Activated CD8-positive, alpha-beta memory T cell treated with anti-CD3 and anti-CD28 coated beads for 48 hours (primary cell): ENCODE results near the gene NOL3.

Source experiments
- DNase-seq, 3 experiments: peaks; one replicate each; pipeline ENCODE4 v3.0.0-alpha.2; 2020; ENCODE audit warnings: low read depth in 2 of 3, low spot score in 2 of 3

NOL3 gene

GRCh38 chr16:67169642-67170167 is 633 bp upstream of the NOL3 start:
- DNase-seq = no peak

- no peak for DNase-seq
These were observed 761 bp downstream of the NOL3 start for GRCh38 chr16:67170949-67171649.

- no peak for DNase-seq
These were observed 3.0 kb downstream of the NOL3 start for GRCh38 chr16:67173323-67173722.

DNA sequence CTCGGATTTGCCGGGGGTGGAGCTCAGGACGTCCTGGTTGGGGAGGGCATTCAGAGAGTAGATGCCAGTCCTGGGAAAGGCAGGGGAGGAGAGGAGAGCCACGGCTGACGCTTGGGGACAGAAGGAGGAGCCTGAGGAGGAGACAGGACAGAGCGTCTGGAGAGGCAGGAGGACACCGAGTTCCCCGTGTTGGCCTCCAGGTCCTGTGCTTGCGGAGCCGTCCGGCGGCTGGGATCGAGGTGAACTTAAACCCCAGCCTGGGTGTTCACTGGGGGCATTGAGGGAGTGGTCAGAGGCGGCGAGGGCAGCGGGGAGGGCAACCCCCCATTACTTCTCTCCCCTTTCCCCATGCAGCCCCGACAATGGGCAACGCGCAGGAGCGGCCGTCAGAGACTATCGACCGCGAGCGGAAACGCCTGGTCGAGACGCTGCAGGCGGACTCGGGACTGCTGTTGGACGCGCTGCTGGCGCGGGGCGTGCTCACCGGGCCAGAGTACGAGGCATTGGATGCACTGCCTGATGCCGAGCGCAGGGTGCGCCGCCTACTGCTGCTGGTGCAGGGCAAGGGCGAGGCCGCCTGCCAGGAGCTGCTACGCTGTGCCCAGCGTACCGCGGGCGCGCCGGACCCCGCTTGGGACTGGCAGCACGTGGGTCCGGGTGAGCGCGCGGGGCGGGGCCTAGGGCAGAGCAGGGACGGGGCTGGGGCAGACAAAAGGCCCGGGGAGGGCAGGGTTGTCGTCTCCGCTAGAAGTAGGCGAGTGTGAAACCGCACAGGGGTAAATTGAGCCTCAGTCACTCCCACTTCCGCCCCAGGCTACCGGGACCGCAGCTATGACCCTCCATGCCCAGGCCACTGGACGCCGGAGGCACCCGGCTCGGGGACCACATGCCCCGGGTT is 3.7 kb downstream of the NOL3 start:
- DNase-seq = no peak

- DNase-seq = no peak
These were observed 4.4 kb downstream of the NOL3 start for GRCh38 chr16:67174706-67175231.

DNA sequence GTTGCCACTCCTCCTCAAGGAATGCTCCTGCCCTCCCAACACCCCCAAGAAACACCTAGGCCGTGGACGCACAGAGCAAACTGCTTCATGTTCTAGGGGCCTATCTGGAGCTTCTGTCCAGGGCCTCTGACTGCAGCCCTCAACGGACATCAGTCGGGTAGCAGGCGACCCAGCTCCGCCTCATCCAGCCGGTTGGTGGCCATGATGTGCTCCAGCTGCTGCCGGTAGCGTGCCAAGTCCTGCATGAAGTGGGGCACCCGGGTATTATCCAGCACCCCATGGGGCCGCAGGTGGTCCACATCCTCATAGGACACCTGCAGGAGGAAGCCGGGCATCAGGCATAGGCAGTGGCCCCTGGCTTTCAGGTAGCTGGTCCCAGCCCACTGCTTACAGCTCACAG is 6.3 kb downstream of the NOL3 start:
- no peak for DNase-seq

- no peak for DNase-seq
These were observed 7.7 kb downstream of the NOL3 start for GRCh38 chr16:67177743-67178699.

DNA sequence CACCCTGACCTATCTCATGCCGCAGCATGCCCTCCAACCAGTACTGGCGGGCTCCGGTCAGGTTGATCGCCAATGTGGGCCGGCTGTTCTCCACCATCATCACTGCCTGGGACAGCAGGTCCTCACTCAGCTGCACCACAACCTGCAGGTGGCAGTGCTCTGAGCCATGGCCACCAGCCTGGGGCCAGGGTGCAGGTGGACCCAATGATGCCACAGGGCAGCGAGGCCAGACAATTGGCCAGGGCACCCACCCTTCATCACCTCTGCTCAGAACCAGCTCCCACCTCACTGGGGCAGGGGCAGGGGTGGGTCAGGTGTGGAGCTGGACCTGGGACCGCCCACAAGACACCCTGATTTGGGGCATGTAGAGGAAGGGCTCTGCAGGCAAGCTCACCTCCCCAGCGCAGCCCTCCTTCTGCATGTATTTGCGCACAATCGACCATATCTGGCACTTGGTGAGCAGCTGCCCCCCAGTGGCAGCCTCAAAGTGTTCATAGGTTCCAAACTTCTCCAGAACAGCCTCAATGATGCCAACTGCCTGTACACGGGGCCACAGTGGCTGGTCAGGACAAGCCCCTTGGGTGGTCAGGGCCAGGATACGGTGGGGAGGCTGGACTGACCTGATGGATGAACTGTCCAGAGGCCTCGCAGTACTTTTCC is 9.2 kb downstream of the NOL3 start:
- no peak for DNase-seq

GRCh38 chr16:67180166-67180565 is 9.8 kb downstream of the NOL3 start:
- no peak for DNase-seq

GRCh38 chr16:67181346-67181745 is 11.0 kb downstream of the NOL3 start:
- DNase-seq = no peak

DNA sequence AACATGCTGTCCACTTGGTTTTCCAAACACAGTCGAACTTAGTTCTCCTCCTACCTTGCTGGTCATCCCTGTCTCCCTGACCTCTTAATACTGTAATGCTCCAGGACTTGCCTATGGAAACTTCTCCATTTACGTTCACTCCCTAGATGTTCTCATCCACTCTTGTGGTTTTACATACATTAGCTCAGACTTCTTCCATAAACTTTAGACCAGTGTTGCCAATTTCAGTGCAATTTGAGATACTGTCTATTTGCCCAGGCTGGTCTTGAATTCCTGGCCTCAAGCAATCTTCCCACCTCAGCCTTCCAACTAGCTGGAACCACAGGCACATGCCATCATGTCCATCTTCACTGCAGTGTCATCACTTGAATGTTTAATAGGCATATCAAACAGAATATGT is 11.9 kb downstream of the NOL3 start:
- no peak for DNase-seq

- DNase-seq = no peak
These were observed 12.9 kb downstream of the NOL3 start for GRCh38 chr16:67183284-67183626.

- peak; percentile 75 to 87 (median 81) for DNase-seq
These were observed 13.5 kb downstream of the NOL3 start, which contains the start of gene MATCAP1 for GRCh38 chr16:67183627-67184452. Gene MATCAP1 (minus strand): TSS chr16:67183963. CDS start chr16:67180610, 3,353 bp downstream.

DNA sequence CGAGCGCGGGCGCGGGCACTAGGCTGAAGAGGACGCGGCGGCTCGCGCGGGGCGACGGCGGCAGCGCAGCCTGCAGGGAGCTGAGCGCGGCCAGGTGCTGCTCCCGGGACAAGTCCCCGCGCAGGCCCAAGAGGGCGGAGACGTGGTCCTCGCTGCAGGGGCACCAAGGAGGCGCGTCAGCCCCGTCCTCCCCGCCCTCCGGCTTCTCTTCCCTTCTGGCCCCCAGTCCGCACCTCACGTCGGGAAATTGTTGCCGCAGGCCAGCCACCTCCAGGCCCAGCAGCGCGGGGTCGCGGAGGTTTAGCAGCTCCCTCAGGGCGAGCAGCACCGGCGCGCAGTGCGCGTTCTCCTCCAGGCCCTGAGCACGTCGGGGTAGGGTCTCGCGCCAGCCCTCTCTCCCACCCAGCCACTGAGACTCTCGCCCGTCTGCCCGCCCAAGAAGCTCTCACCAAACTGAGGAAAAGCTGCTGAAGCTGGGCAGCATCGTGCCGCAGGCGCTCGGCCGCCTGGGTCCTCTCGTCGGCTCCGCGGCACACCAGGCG is 14.2 kb downstream of the NOL3 start:
- DNase-seq = no peak

DNA sequence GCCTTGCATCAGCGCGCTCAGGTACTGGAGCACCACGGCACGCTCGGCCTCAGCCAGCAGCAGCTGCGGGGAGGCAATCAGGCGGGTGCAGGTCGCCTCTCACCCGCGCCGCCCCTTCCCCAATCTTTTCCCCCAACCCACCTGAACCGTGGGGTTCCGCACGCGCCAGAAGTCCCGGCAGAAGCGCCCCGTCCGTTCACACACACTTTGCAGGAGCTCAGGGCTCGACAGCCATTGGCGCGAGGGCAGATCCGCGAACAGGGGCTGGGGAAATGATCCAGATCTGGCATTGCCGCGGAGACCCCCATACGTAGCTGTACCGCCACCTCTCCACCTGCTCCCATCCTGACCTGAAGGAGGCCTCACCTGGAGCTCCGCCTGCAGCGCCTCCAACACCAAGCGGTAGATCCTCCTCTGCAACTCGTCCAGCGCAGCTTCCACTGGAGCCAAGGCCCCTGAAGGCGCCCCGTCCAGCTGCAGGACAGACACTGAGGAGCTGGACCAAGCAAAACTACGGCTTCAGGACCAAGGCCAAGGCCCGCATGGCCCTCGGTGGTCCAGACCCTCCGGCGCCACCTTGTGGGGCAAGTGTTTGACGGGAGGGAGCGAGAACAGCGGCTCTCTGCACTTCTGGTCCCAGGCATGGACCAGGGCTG is 14.8 kb downstream of the NOL3 start:
- DNase-seq = peak; percentile 68 to 82 (median 72)

DNA sequence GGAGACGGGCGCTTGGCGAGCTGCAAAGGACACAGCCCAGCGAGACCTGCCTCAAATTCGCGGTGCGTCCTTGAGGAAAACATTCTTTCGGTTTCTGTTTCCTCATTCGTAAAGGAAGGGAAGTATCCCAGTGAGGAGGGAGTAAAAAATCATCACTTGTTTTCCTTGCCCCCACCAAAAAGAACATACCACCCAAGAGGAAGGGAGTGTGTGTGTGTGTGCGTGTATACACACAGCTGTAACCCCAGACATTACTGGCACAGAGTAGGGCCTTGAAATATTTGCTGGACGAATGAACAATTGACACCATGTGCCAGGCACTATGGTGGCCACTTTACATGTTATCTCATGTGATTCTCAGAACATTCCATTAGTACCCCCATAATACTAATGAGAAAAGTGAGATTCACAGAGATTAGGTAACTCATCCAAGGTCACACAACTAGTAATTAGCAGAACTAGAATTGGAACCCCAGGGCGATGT is 15.4 kb downstream of the NOL3 start:
- DNase-seq = no peak

GRCh38 chr16:67186550-67186950 is 16.2 kb downstream of the NOL3 start:
- no peak for DNase-seq

DNA sequence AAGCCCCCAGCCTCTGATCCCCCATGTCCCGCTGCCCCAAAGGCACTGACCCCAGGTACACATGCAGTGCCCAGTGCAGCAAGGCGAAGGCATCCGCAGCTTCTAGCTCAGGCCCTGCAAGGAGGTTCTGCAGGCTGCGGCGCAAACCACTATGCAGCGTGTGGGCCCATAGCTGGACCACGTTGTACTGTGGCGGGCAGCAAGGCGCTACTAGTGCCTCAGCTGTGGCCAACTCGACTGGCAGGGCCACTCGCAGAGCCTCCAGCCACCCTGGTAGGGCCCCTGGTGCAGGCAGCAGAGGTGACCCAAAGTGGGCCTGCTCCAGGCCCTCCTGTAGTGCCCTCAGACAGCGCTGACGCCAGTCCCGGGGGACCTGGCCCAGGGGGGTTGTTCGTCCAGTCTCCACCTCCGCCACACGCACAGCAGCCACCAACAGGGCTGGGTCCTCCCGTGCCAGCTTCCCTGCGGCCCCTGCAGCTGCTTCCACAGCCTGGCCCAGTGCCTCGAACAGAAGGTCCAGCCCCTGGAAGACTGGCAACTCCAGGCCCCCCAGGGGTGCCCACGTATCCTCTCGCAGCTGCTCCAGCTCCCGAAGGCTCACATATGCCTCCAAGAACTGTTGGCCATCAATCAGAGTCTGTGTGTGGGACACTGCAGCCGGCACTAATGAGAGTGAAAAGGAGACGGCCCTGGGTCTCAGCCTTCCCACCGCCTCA is 17.0 kb downstream of the NOL3 start:
- no peak for DNase-seq
